Epithelial cell of esophagus (primary cell): ENCODE data around the gene SERPINB8.
"Not testable (repeated sequence)": the region's sequence is repeated elsewhere in the genome, so short reads cannot be mapped to it uniquely, and the experiment has no call there.

Experiments
- DNase-seq: peaks from one replicate; pipeline ENCODE4 v3.0.0; 2010; ENCODE audit warnings: low read depth
- H3K4me3 ChIP-seq: 2 replicates; pipeline ENCODE4 v1.5.1; 2011; ENCODE audit warnings: mild to moderate bottlenecking, low read length, control low read depth
- TF ChIP-seq, protein P1 (sequence below): IDR thresholded peaks from 2 replicates; pipeline ENCODE4 v1.5.1; 2011; ENCODE audit warnings: low read depth, mild to moderate bottlenecking, low read length, control low read depth, inconsistent platforms; ENCODE audit not compliant: insufficient read depth; ENCODE audit errors: missing control alignments

Gene SERPINB8, protein sequence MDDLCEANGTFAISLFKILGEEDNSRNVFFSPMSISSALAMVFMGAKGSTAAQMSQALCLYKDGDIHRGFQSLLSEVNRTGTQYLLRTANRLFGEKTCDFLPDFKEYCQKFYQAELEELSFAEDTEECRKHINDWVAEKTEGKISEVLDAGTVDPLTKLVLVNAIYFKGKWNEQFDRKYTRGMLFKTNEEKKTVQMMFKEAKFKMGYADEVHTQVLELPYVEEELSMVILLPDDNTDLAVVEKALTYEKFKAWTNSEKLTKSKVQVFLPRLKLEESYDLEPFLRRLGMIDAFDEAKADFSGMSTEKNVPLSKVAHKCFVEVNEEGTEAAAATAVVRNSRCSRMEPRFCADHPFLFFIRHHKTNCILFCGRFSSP

GRCh38 chr18:63969942-63970808, at the start of gene SERPINB8:
Gene SERPINB8, plus strand, starts transcription at chr18:63970081. Its CDS starts 8,228 bp downstream, at chr18:63978309.
- H3K4me3 ChIP-seq, result peak within 1 kb of the TSS; percentile 79
- peak; percentile 98 for DNase-seq
- TF ChIP-seq, protein P1, sequence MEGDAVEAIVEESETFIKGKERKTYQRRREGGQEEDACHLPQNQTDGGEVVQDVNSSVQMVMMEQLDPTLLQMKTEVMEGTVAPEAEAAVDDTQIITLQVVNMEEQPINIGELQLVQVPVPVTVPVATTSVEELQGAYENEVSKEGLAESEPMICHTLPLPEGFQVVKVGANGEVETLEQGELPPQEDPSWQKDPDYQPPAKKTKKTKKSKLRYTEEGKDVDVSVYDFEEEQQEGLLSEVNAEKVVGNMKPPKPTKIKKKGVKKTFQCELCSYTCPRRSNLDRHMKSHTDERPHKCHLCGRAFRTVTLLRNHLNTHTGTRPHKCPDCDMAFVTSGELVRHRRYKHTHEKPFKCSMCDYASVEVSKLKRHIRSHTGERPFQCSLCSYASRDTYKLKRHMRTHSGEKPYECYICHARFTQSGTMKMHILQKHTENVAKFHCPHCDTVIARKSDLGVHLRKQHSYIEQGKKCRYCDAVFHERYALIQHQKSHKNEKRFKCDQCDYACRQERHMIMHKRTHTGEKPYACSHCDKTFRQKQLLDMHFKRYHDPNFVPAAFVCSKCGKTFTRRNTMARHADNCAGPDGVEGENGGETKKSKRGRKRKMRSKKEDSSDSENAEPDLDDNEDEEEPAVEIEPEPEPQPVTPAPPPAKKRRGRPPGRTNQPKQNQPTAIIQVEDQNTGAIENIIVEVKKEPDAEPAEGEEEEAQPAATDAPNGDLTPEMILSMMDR, result no peak

DNA sequence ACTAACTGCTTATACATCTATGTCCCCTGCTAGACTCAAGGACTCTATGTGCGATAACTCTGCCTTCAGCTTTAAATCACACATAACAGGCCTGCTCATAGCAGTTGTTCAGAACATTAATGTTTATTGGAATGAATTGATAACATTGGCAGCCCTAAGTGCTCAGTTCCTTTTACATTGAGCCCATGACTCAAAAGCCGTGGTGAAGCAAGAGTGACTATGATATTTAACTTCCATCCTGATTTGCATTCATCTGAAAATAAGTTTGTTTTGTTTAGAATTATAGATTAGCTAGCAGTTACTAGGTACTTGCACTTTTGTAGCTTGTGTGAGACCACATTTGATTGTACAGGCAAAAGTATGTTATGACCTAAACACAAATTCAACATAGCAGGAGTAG, 47.8 kb upstream of the SERPINB8 start:
- no peak for DNase-seq
- H3K4me3 ChIP-seq, result no peak overlapping the region
- TF ChIP-seq, protein P1, result no peak

DNA sequence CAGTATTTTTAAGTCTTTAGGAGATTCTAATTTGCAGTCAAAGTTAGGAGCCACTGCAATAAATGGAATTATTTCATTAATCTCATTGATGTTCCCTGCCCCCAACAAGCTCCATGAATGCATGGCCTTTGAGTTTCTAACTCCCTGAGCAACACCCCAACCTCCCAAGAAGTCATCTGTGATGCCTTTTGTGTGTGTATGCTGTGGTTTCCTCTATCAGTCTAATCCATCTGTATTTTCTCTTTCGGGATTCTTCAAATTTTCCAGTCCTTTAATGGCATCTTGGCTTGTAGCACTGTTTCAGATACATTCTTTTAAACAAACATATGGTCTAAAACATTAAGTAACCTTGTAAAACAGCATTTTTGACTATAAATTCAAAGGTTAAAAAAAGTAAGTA, 45.3 kb upstream of the SERPINB8 start:
- H3K4me3 ChIP-seq, result no peak overlapping the region
- TF ChIP-seq, protein P1, result no peak
- DNase-seq, result no peak

- no peak for DNase-seq
- no peak overlapping the region for H3K4me3 ChIP-seq
- TF ChIP-seq, protein P1, result no peak
These were observed 41.5 kb upstream of the SERPINB8 start for GRCh38 chr18:63928331-63928730.

DNA sequence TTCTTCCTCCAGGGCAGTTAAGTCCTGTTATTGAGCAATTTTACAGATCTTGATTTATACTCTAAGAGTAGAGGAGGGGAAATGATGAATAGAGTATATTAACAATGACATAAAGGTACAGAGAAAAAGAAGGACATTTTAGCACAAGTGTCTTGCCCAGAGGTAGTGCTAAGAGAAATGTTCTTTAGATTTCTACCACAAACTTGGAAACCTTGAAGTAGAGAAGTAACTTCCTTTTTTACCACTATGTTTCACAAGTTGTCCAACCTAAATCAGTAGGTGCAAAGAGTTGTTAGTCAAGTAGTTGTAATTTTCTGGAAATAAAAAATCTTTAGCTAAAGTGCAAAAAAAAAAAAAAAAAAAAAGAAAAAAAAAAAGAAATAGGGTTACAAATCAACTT, 40.5 kb upstream of the SERPINB8 start:
- not testable (repeated sequence) for H3K4me3 ChIP-seq, DNase-seq

- H3K4me3 ChIP-seq, result no peak overlapping the region
- TF ChIP-seq, protein P1, result no peak
- no peak for DNase-seq
These were observed 39.0 kb upstream of the SERPINB8 start for GRCh38 chr18:63930773-63931354.
